PC-3 (cell line): ENCODE data around the gene SLMAP. TPM values are rescaled to one million over a fixed set of nuclear protein-coding genes. Genes with fewer than 3 reads are reported as not detected.

Source experiments
- ATAC-seq: fragments of 200-7000 bp; cut with Tn5 transposase; 2 replicates; pipeline ENCODE4 v1.9.1; 2020; ENCODE audit warnings: mild to moderate bottlenecking, moderate library complexity
- BruUV-seq: library from RNA; stranded (reverse); fragments of 400-500 nt; replicated peaks from 2 replicates; lab custom pipeline; 2021; lab: Mats Ljungman, UMichigan
- CTCF ChIA-PET: fragments of 300-600 bp; sonication (Branson Sonifier 250); formaldehyde crosslinking; loops from one replicate; lab custom pipeline; 2022; ENCODE audit warnings: antibody characterized with exemption; lab: Charles Lee
- POLR2A ChIA-PET: fragments of 300-600 bp; sonication (Branson Sonifier 250); formaldehyde crosslinking; loops from one replicate; lab custom pipeline; 2022; ENCODE audit warnings: antibody characterized with exemption; ENCODE audit not compliant: unreplicated experiment; lab: Charles Lee
- DNase-seq: peaks from one replicate; pipeline ENCODE4 v3.0.0-alpha.2; 2015
- H2AFZ ChIP-seq: fragments of 300-600 bp; sonication (generic); 2 replicates; pipeline ENCODE4 v1.6.0; 2016; ENCODE audit warnings: antibody characterized with exemption, low read length
- H3F3A ChIP-seq: fragments of 300-600 bp; sonication (generic); one replicate; pipeline ENCODE4 v1.6.0; 2017; ENCODE audit warnings: antibody characterized with exemption, low read length, control low read depth, mild to moderate bottlenecking; ENCODE audit not compliant: unreplicated experiment
- H3K27ac ChIP-seq: fragments of 300-600 bp; sonication (generic); 2 replicates; pipeline ENCODE4 v1.5.1; 2016; ENCODE audit warnings: mild to moderate bottlenecking, low read length
- H3K27me3 ChIP-seq: fragments of 300-600 bp; sonication (generic); 2 replicates; pipeline ENCODE4 v1.6.1; 2016; ENCODE audit warnings: low read length, mixed read lengths
- H3K36me3 ChIP-seq: fragments of 300-600 bp; sonication (generic); 2 replicates; pipeline ENCODE4 v1.6.1; 2016; ENCODE audit warnings: low read depth, mixed run types, low read length, mixed read lengths
- H3K4me1 ChIP-seq: fragments of 300-600 bp; sonication (generic); 2 replicates; pipeline ENCODE4 v1.5.1; 2016; ENCODE audit warnings: low read length; ENCODE audit not compliant: insufficient read depth
- H3K4me2 ChIP-seq: fragments of 300-600 bp; sonication (generic); 2 replicates; pipeline ENCODE4 v1.6.0; 2016; ENCODE audit warnings: low read length
- H3K4me3 ChIP-seq: fragments of 300-600 bp; sonication (generic); 2 replicates; pipeline ENCODE4 v1.5.1; 2016; ENCODE audit warnings: mild to moderate bottlenecking, low read length, mixed read lengths
- H3K79me2 ChIP-seq: fragments of 300-600 bp; sonication (generic); 2 replicates; pipeline ENCODE4 v1.6.1; 2017; ENCODE audit warnings: low read length, mixed read lengths
- H3K9ac ChIP-seq: fragments of 300-600 bp; sonication (generic); 2 replicates; pipeline ENCODE4 v1.6.0; 2016; ENCODE audit warnings: mild to moderate bottlenecking, low read length
- H3K9me2 ChIP-seq: fragments of 300-600 bp; sonication (generic); replicated peaks from 2 replicates; pipeline ENCODE4 v1.6.1; 2016; ENCODE audit warnings: mixed run types, low read length, mixed read lengths
- H3K9me3 ChIP-seq: fragments of 300-600 bp; sonication (generic); 2 replicates; pipeline ENCODE4 v1.6.1; 2016; ENCODE audit warnings: low read length, mixed read lengths
- H4K20me1 ChIP-seq: fragments of 300-600 bp; sonication (generic); 2 replicates; pipeline ENCODE4 v1.6.1; 2016; ENCODE audit warnings: low read length, mixed read lengths
- CTCF ChIP-seq: fragments of 300-600 bp; sonication (generic); conservative IDR thresholded peaks from 2 replicates; pipeline ENCODE4 v1.5.1; 2017; ENCODE audit warnings: antibody characterized with exemption, low read depth, mild to moderate bottlenecking, low read length
- EZH2 ChIP-seq: fragments of 300-600 bp; sonication (generic); IDR thresholded peaks from one replicate; pipeline ENCODE4 v1.6.1; 2017; ENCODE audit warnings: antibody characterized with exemption, mild to moderate bottlenecking, low read length; ENCODE audit not compliant: unreplicated experiment
- EZH2phosphoT487 ChIP-seq: fragments of 300-600 bp; sonication (generic); IDR thresholded peaks from 2 replicates; pipeline ENCODE4 v1.6.1; 2018; ENCODE audit warnings: mild to moderate bottlenecking, antibody characterized with exemption, low read length, borderline replicate concordance
- intact Hi-C: fragments of 100-400 bp; cut with micrococcal nuclease; formaldehyde crosslinking; loops from 2 replicates; pipeline ENCODE4 v1.9.0; 2023
- total RNA-seq: library from RNA; depleted of rRNA; stranded (reverse); fragments of >200 nt; gene quantifications from 2 replicates; pipeline ENCODE4 v1.2.3, GENCODE V29; 2014

Gene SLMAP
- total RNA-seq, 1 experiment from 2014 or later = 60.0 TPM

GRCh38 chr3:57827757-57828156, 71.6 kb downstream of the SLMAP start:
- Histone ChIP-seq H3K36me3 (peaks cover 16% of the 10 kb centered on the region; the same call in 1 of the 2 replicates), H3K79me2 (peaks cover 68% of the 10 kb centered on the region), H4K20me1 (peaks cover 11% of the 10 kb centered on the region; the same call in 1 of the 2 replicates), H3K9me2 (no peaks in the 10 kb centered on the region), H2AFZ (no peak overlapping the region), H3K4me3 (no peak overlapping the region), H3F3A (no peaks in the 10 kb centered on the region), H3K4me1 (peaks cover 11% of the 10 kb centered on the region; the same call in 1 of the 2 replicates), H3K9me3 (no peaks in the 10 kb centered on the region), H3K4me2 (no peak overlapping the region), H3K27ac (no peak overlapping the region), H3K9ac (no peak overlapping the region), H3K27me3 (no peaks in the 10 kb centered on the region)
- POLR2A ChIA-PET = no interaction called here
- CTCF ChIA-PET = interaction anchor here (0.5 to 0.7 kb wide), 3 partner anchors 132 to 201 kb away, joined by 3 to 5 read pairs (median 4); no protein-coding TSS in a partner anchor
- TF ChIP-seq CTCF (no peak), EZH2 (no peak), EZH2phosphoT487 (no peak)
- DNase-seq = no peak
- intact Hi-C loops = loop anchor here (2.0 to 5.0 kb wide), 3 partner anchors 135 to 245 kb away; partner anchors contain the start of gene DENND6A
- BruUV-seq = no TSS peak
- no peak for ATAC-seq

- Histone ChIP-seq H4K20me1 (no peaks in the 10 kb centered on the region), H3K9me2 (no peaks in the 10 kb centered on the region), H2AFZ (no peak overlapping the region), H3K9me3 (no peaks in the 10 kb centered on the region), H3K27me3 (no peaks in the 10 kb centered on the region), H3K4me3 (no peak overlapping the region), H3K4me2 (no peak overlapping the region), H3K9ac (no peak overlapping the region), H3K79me2 (peaks cover 39% of the 10 kb centered on the region), H3K4me1 (peaks cover 2% of the 10 kb centered on the region; the same call in 1 of the 2 replicates), H3K27ac (no peak overlapping the region), H3K36me3 (peaks cover 29% of the 10 kb centered on the region; the same call in 1 of the 2 replicates), H3F3A (no peaks in the 10 kb centered on the region)
- ChIA-PET CTCF (no interaction called here), POLR2A (no interaction called here)
- no peak for TF ChIP-seq EZH2
- no peak for TF ChIP-seq EZH2phosphoT487
- no peak for TF ChIP-seq CTCF
- intact Hi-C loops = loop anchor here (10.0 kb wide), 1 partner anchor 428 kb away; no protein-coding TSS in a partner anchor
- DNase-seq = no peak
- peak; percentile 6; the same call in 1 of the 2 replicates for ATAC-seq
- BruUV-seq = no TSS peak
Measured at GRCh38 chr3:57832486-57832885, 76.4 kb downstream of the SLMAP start.

GRCh38 chr3:57832900-57833313, 76.8 kb downstream of the SLMAP start:
- no TSS peak for BruUV-seq
- intact Hi-C loops = loop anchor here (10.0 kb wide), 1 partner anchor 428 kb away; no protein-coding TSS in a partner anchor
- ATAC-seq = peak; percentile 55

More at GRCh38 chr3:57832900-57833313, 76.8 kb downstream of the SLMAP start:
- no peak overlapping the region for H3K4me3 ChIP-seq
- peak; percentile 4 for DNase-seq
- H3K9me2 ChIP-seq = no peaks in the 10 kb centered on the region
- no peak overlapping the region for H3K4me2 ChIP-seq
- H3K36me3 ChIP-seq = peaks cover 29% of the 10 kb centered on the region; the same call in 1 of the 2 replicates
- no peak overlapping the region for H2AFZ ChIP-seq
- H3K27ac ChIP-seq = no peak overlapping the region
- H3K9ac ChIP-seq = no peak overlapping the region
- no peak for TF ChIP-seq EZH2
- TF ChIP-seq CTCF = no peak
- no peak for TF ChIP-seq EZH2phosphoT487
- no peaks in the 10 kb centered on the region for H3K9me3 ChIP-seq
- H3K4me1 ChIP-seq = no peaks in the 10 kb centered on the region
- no peaks in the 10 kb centered on the region for H3K27me3 ChIP-seq
- H4K20me1 ChIP-seq = no peaks in the 10 kb centered on the region
- POLR2A ChIA-PET = interaction anchor here (0.6 to 0.7 kb wide), 2 partner anchors 17 to 135 kb away, joined by 6 to 7 read pairs; no protein-coding TSS in a partner anchor
- CTCF ChIA-PET = no interaction called here
- H3K79me2 ChIP-seq = peaks cover 38% of the 10 kb centered on the region
- H3F3A ChIP-seq = no peaks in the 10 kb centered on the region
